Naive thymus-derived CD4-positive, alpha-beta T cell (primary cell): ENCODE data around the gene CHD9NB. TPM values are rescaled to one million over a fixed set of nuclear protein-coding genes. Genes with fewer than 3 reads are reported as not detected.
"Not testable (repeated sequence)": the region's sequence is repeated elsewhere in the genome, so short reads cannot be mapped to it uniquely, and the experiment has no call there.

Experiments used
- ATAC-seq: fragments of 150-1000 bp; cut with Tn5 transposase; 2 replicates; pipeline ENCODE4 v1.10.0; 2021; ENCODE audit warnings: mild to moderate bottlenecking, moderate library complexity
- CTCF ChIA-PET: fragments of 350-600 bp; sonication (Branson Sonifier 250); formaldehyde crosslinking; loops from one replicate; lab custom pipeline; 2021; ENCODE audit warnings: antibody characterized with exemption; lab: Charles Lee
- POLR2A ChIA-PET: fragments of 350-600 bp; sonication (Branson Sonifier 250); formaldehyde crosslinking; loops from one replicate; lab custom pipeline; 2021; ENCODE audit warnings: antibody characterized with exemption, inconsistent platforms; lab: Charles Lee
- DNase-seq, 9 donors: peaks; one replicate each; pipeline versions ENCODE4 v3.0.0 to v3.0.0-alpha.2; 2020 to 2022; ENCODE audit warnings: mixed read lengths in 1 of 9
- H3K27ac ChIP-seq: one replicate; pipeline ENCODE4 v1.7.0; 2013; ENCODE audit warnings: mild to moderate bottlenecking, low read depth, low read length, moderate library complexity
- H3K27me3 ChIP-seq, 2 donors: one replicate each; pipeline ENCODE4 v1.7.0; 2013; ENCODE audit warnings: low read length in 2 of 2, mild to moderate bottlenecking in 2 of 2, moderate library complexity in 2 of 2; ENCODE audit not compliant: control insufficient read depth in 2 of 2, insufficient read depth in 2 of 2
- H3K36me3 ChIP-seq, 3 experiments: 1 replicate in 2 of 3; 2 replicates in 1 of 3; pipeline ENCODE4 v1.7.0; 2013; ENCODE audit warnings: low read length in 3 of 3, mild to moderate bottlenecking in 3 of 3, moderate library complexity in 1 of 3; ENCODE audit not compliant: insufficient read depth in 3 of 3, control insufficient read depth in 2 of 3
- H3K4me1 ChIP-seq, 2 donors: one replicate each; pipeline ENCODE4 v1.7.0; 2013; ENCODE audit warnings: low read length in 2 of 2, mild to moderate bottlenecking in 2 of 2, moderate library complexity in 1 of 2; ENCODE audit not compliant: control insufficient read depth in 2 of 2, insufficient read depth in 2 of 2
- H3K4me3 ChIP-seq: 2 replicates; pipeline ENCODE4 v1.7.0; 2013; ENCODE audit warnings: mild to moderate bottlenecking, low read length
- H3K9me3 ChIP-seq, 3 experiments: 1 replicate in 2 of 3; 2 replicates in 1 of 3; pipeline ENCODE4 v1.7.0; 2013; ENCODE audit warnings: low read length in 3 of 3; ENCODE audit not compliant: control insufficient read depth in 2 of 3
- H3K27ac Mint-ChIP-seq, 9 donors: one replicate each; pipeline ENCODE4 v1.8.0; 2020 to 2022; ENCODE audit warnings: mixed read lengths in 9 of 9, mild to moderate bottlenecking in 8 of 9, moderate library complexity in 5 of 9, inconsistent platforms in 2 of 9
- H3K27me3 Mint-ChIP-seq, 5 donors: one replicate each; pipeline ENCODE4 v1.8.0; 2021 to 2022; ENCODE audit warnings: mixed read lengths in 5 of 5, mild to moderate bottlenecking in 1 of 5
- H3K36me3 Mint-ChIP-seq, 5 donors: one replicate each; pipeline ENCODE4 v1.8.0; 2020 to 2022; ENCODE audit warnings: mixed read lengths in 5 of 5, mild to moderate bottlenecking in 3 of 5, inconsistent platforms in 1 of 5
- H3K4me1 Mint-ChIP-seq, 7 donors: one replicate each; pipeline ENCODE4 v1.8.0; 2020 to 2022; ENCODE audit warnings: mixed read lengths in 7 of 7, mild to moderate bottlenecking in 3 of 7, inconsistent platforms in 1 of 7
- H3K4me3 Mint-ChIP-seq, 10 donors: one replicate each; pipeline ENCODE4 v1.8.0; 2020 to 2022; ENCODE audit warnings: mild to moderate bottlenecking in 10 of 10, mixed read lengths in 10 of 10, moderate library complexity in 6 of 10, inconsistent platforms in 2 of 10
- H3K9me3 Mint-ChIP-seq, 11 donors: one replicate each; pipeline ENCODE4 v1.8.0; 2020 to 2022; ENCODE audit warnings: mixed read lengths in 11 of 11, mild to moderate bottlenecking in 4 of 11, inconsistent platforms in 1 of 11, moderate library complexity in 1 of 11
- intact Hi-C, 2 donors: fragments of 100-400 bp; cut with micrococcal nuclease; formaldehyde crosslinking; loops; one replicate each; pipeline ENCODE4 v1.15.1; 2023
- polyA plus RNA-seq, 2 donors: library from polyadenylated mRNA; unstranded; fragments of 300-500 nt; fragmentation: Illumina TruSeq; gene quantifications; one replicate each; pipeline ENCODE4 v1.2.3, GENCODE V29; 2021
- total RNA-seq, 6 experiments: library from RNA in 5 of 6; stranded (reverse) in 5 of 6; gene quantifications; 1 replicate in 5 of 6; 2 replicates in 1 of 6; pipeline ENCODE4 v1.2.3 and lab custom pipeline; 2021 to 2026

Gene CHD9NB
- total and polyA plus RNA-seq, 7 experiments from 2014 or later, result 0.22 TPM; not detected in 6

GRCh38 chr16:53055541-53056391 is 3.1 kb upstream of the CHD9NB start:
- Mint-ChIP-seq H3K27ac (peak overlapping the region in 4 of 9 donors; percentile 6 to 75 (median 57)), H3K36me3 (no peaks in the 10 kb centered on the region)
- POLR2A ChIA-PET, result interaction anchor here (1.3 kb wide), 1 partner anchor 74 kb away, joined by 3 read pairs; no protein-coding TSS in a partner anchor

GRCh38 chr16:53054670-53055485 is 2.2 kb upstream of the CHD9NB start, which contains the start of gene CHD9:
CHD9 (plus strand) TSS chr16:53054991; CDS start chr16:53156090, 101,099 bp downstream.
- peak within 1 kb of the TSS; percentile 74 for H3K4me3 ChIP-seq
- Mint-ChIP-seq H3K36me3 (no peaks in the 10 kb centered on the region), H3K9me3 (no peaks in the 10 kb centered on the region), H3K4me1 (peaks cover 6 to 42% (median 12%) of the 10 kb centered on the region in 7 donors), H3K27me3 (peaks cover 0 to 8% (median 5%) of the 10 kb centered on the region in 5 donors), H3K27ac (peak within 1 kb of the TSS in 6 of 9 donors; percentile 6 to 86 (median 41)), H3K4me3 (peak within 1 kb of the TSS; percentile 77 to 88 (median 84))
- no peaks in the 10 kb centered on the region for H3K9me3 ChIP-seq
- ChIA-PET POLR2A (interaction anchor here (1.3 kb wide), 1 partner anchor 75 kb away, joined by 3 read pairs; no protein-coding TSS in a partner anchor), CTCF (interaction anchor here (0.6 to 2.3 kb wide), 10 partner anchors 10 to 617 kb away, joined by 3 to 21 read pairs (median 4); no protein-coding TSS in a partner anchor)
- H3K27me3 ChIP-seq, result no peaks in the 10 kb centered on the region
- peak within 1 kb of the TSS; percentile 36 for H3K27ac ChIP-seq
- ATAC-seq (peak; percentile 96), DNase-seq (peak; percentile 48 to 84 (median 75))
- intact Hi-C loops, result loop anchor here (1.0 to 10.0 kb wide), 13 partner anchors 44 to 650 kb away; partner anchors contain the start of genes AKTIP (in 1 of the 2), FTO (in 1 of the 2) and RPGRIP1L (in 1 of the 2)
- no peaks in the 10 kb centered on the region for H3K36me3 ChIP-seq
- H3K4me1 ChIP-seq, result peaks cover 6 to 9% of the 10 kb centered on the region in 2 donors

More at GRCh38 chr16:53055541-53056391, 3.1 kb upstream of the CHD9NB start:
- peaks cover 6 to 9% of the 10 kb centered on the region in 2 donors for H3K4me1 ChIP-seq
- peak overlapping the region; percentile 36 for H3K27ac ChIP-seq
- no peaks in the 10 kb centered on the region for H3K9me3 ChIP-seq
- H3K4me3 Mint-ChIP-seq, result peak overlapping the region; percentile 77 to 88 (median 84)
- CTCF ChIA-PET, result interaction anchor here (0.6 to 2.3 kb wide), 12 partner anchors 9 to 616 kb away, joined by 3 to 21 read pairs (median 3); no protein-coding TSS in a partner anchor
- peak overlapping the region; percentile 74 for H3K4me3 ChIP-seq
- DNase-seq (no peak), ATAC-seq (no peak)
- H3K4me1 Mint-ChIP-seq, result peaks cover 6 to 42% (median 12%) of the 10 kb centered on the region in 7 donors
- peaks cover 0 to 8% (median 5%) of the 10 kb centered on the region in 5 donors for H3K27me3 Mint-ChIP-seq
- H3K36me3 ChIP-seq, result no peaks in the 10 kb centered on the region
- no peaks in the 10 kb centered on the region for H3K9me3 Mint-ChIP-seq
- intact Hi-C loops, result loop anchor here (1.0 to 10.0 kb wide), 13 partner anchors 43 to 649 kb away; partner anchors contain the start of genes AKTIP (in 1 of the 2), FTO (in 1 of the 2) and RPGRIP1L (in 1 of the 2)
- H3K27me3 ChIP-seq, result no peaks in the 10 kb centered on the region

- Histone ChIP-seq H3K4me3 (peak overlapping the region; percentile 74), H3K36me3 (no peaks in the 10 kb centered on the region), H3K27me3 (no peaks in the 10 kb centered on the region), H3K9me3 (no peaks in the 10 kb centered on the region), H3K4me1 (peaks cover 6 to 9% of the 10 kb centered on the region in 2 donors), H3K27ac (no peak overlapping the region)
- intact Hi-C loops, result loop anchor here (1.0 to 10.0 kb wide), 7 partner anchors 45 to 651 kb away; partner anchors contain the start of genes AKTIP (in 1 of the 2), FTO (in 1 of the 2) and RPGRIP1L (in 1 of the 2)
- ChIA-PET POLR2A (interaction anchor here (0.6 kb wide), 1 partner anchor 103 kb away, joined by 3 read pairs; no protein-coding TSS in a partner anchor), CTCF (interaction anchor here (1.2 to 2.3 kb wide), 3 partner anchors 105 to 455 kb away, joined by 6 to 21 read pairs (median 8); no protein-coding TSS in a partner anchor)
- Mint-ChIP-seq H3K27me3 (peaks cover 0 to 8% (median 5%) of the 10 kb centered on the region in 5 donors), H3K27ac (peak overlapping the region in 3 of 9 donors; percentile 14 to 86 (median 28)), H3K36me3 (no peaks in the 10 kb centered on the region), H3K4me3 (peak overlapping the region; percentile 75 to 88 (median 84)), H3K9me3 (no peaks in the 10 kb centered on the region), H3K4me1 (peaks cover 6 to 42% (median 12%) of the 10 kb centered on the region in 7 donors)
- DNase-seq, result peak in 1 of 9 donors; percentile 22
- ATAC-seq, result peak; percentile 36
Observed at GRCh38 chr16:53053967-53054669, 1.4 kb upstream of the CHD9NB start.

- H3K36me3 ChIP-seq, H3K4me3 Mint-ChIP-seq, H3K27ac Mint-ChIP-seq, H3K9me3 ChIP-seq, H3K27me3 ChIP-seq, CTCF ChIA-PET, H3K36me3 Mint-ChIP-seq, DNase-seq, H3K4me3 ChIP-seq, H3K4me1 ChIP-seq, POLR2A ChIA-PET, H3K9me3 Mint-ChIP-seq, H3K27ac ChIP-seq, ATAC-seq: not testable (repeated sequence)
- H3K27me3 Mint-ChIP-seq, result peaks cover 0 to 14% (median 5%) of the 10 kb centered on the region in 5 donors
- peaks cover 6 to 25% (median 10%) of the 10 kb centered on the region in 7 donors for H3K4me1 Mint-ChIP-seq
- intact Hi-C loops, result loop anchor here (10.0 kb wide), 2 partner anchors 354 to 654 kb away; partner anchors contain the start of genes FTO (in 1 of the 2) and RPGRIP1L (in 1 of the 2)
Observed at GRCh38 chr16:53051255-53051654, 1.4 kb downstream of the CHD9NB start.

GRCh38 chr16:53048139-53048915 is 4.4 kb downstream of the CHD9NB start:
- H3K36me3 ChIP-seq, result no peaks in the 10 kb centered on the region
- Mint-ChIP-seq H3K27ac (no peak overlapping the region), H3K27me3 (peaks cover 5 to 27% (median 10%) of the 10 kb centered on the region in 5 donors), H3K4me1 (peaks cover 0 to 11% (median 0%) of the 10 kb centered on the region in 7 donors), H3K9me3 (no peaks in the 10 kb centered on the region), H3K4me3 (no peak overlapping the region), H3K36me3 (peaks cover 0 to 3% (median 0%) of the 10 kb centered on the region in 5 donors)
- no peaks in the 10 kb centered on the region for H3K27me3 ChIP-seq
- CTCF ChIA-PET, result no interaction called here
- H3K27ac ChIP-seq, result no peak overlapping the region
- no peaks in the 10 kb centered on the region for H3K4me1 ChIP-seq
- no peaks in the 10 kb centered on the region for H3K9me3 ChIP-seq
- no peak for DNase-seq
- ATAC-seq, result no peak
- no peak overlapping the region for H3K4me3 ChIP-seq
- POLR2A ChIA-PET, result no interaction called here
- intact Hi-C loops, result no loop called here
